GM19099 (cell line): ENCODE measurements around the gene BNC2.

ENCODE experiments used
- POLR2A ChIP-seq: IDR thresholded peaks from 3 replicates; pipeline ENCODE4 v1.6.1; 2011; ENCODE audit warnings: low read depth; ENCODE audit not compliant: insufficient read length; ENCODE audit errors: extremely low read depth

The BNC2 gene

GRCh38 chr9:16877256-16877655 lies 6.8 kb upstream of the BNC2 start:
- TF ChIP-seq POLR2A: no peak

GRCh38 chr9:16873126-16873802 lies 2.8 kb upstream of the BNC2 start:
- TF ChIP-seq POLR2A: no peak

- TF ChIP-seq POLR2A: no peak
Measured at GRCh38 chr9:16871336-16872151, 1.1 kb upstream of the BNC2 start.

GRCh38 chr9:16869882-16870595 lies 431 bp downstream of the BNC2 start:
- no peak for TF ChIP-seq POLR2A

GRCh38 chr9:16869131-16869881 lies 1.2 kb downstream of the BNC2 start:
- TF ChIP-seq POLR2A: no peak

GRCh38 chr9:16868701-16869100 lies 1.8 kb downstream of the BNC2 start:
- no peak for TF ChIP-seq POLR2A

GRCh38 chr9:16867576-16868311 lies 2.7 kb downstream of the BNC2 start:
- no peak for TF ChIP-seq POLR2A

GRCh38 chr9:16866587-16866986 lies 3.9 kb downstream of the BNC2 start:
- no peak for TF ChIP-seq POLR2A

GRCh38 chr9:16864649-16865434 lies 5.6 kb downstream of the BNC2 start:
- TF ChIP-seq POLR2A: no peak

- no peak for TF ChIP-seq POLR2A
Measured at GRCh38 chr9:16848179-16848578, 22.3 kb downstream of the BNC2 start.

GRCh38 chr9:16846986-16847385 lies 23.5 kb downstream of the BNC2 start:
- TF ChIP-seq POLR2A: no peak

- no peak for TF ChIP-seq POLR2A
Measured at GRCh38 chr9:16846367-16846766, 24.1 kb downstream of the BNC2 start.

GRCh38 chr9:16834817-16835216 lies 35.7 kb downstream of the BNC2 start:
- TF ChIP-seq POLR2A: no peak
